KOPT-K1 (cell line): Measurements from ENCODE around the gene CDC42EP4.
"Not testable (repeated sequence)": the region's sequence is repeated elsewhere in the genome, so short reads cannot be mapped to it uniquely, and the experiment has no call there.

Source experiments
- H3K27ac ChIP-seq: fragments of 200-600 bp; sonication (generic); 2 replicates; pipeline ENCODE4 v1.5.1; 2016; ENCODE audit warnings: antibody characterized with exemption, mild to moderate bottlenecking, low read depth, low read length; ENCODE audit not compliant: poor library complexity, severe bottlenecking
- H3K36me3 ChIP-seq: fragments of 200-600 bp; sonication (generic); 2 replicates; pipeline ENCODE4 v1.5.1; 2017; ENCODE audit warnings: antibody characterized with exemption, mild to moderate bottlenecking, low read length, moderate library complexity; ENCODE audit not compliant: insufficient read depth
- H3K9me3 ChIP-seq: fragments of 200-600 bp; sonication (generic); 2 replicates; pipeline ENCODE4 v1.5.1; 2017; ENCODE audit warnings: antibody characterized with exemption, low read length, mild to moderate bottlenecking; ENCODE audit not compliant: insufficient read depth, poor library complexity, severe bottlenecking

Gene CDC42EP4

GRCh38 chr17:73268582-73269328 lies 43.0 kb downstream of the CDC42EP4 start:
- H3K27ac ChIP-seq = no peak overlapping the region
- no peaks in the 10 kb centered on the region for H3K36me3 ChIP-seq
- H3K9me3 ChIP-seq = peaks cover 3% of the 10 kb centered on the region

GRCh38 chr17:73267648-73268537 lies 43.9 kb downstream of the CDC42EP4 start:
- peaks cover 3% of the 10 kb centered on the region for H3K9me3 ChIP-seq
- H3K27ac ChIP-seq = no peak overlapping the region
- H3K36me3 ChIP-seq = no peaks in the 10 kb centered on the region

- Histone ChIP-seq H3K36me3 (no peaks in the 10 kb centered on the region), H3K27ac (no peak overlapping the region), H3K9me3 (peaks cover 3% of the 10 kb centered on the region)
Measured at GRCh38 chr17:73266796-73267195, 45.0 kb downstream of the CDC42EP4 start.

GRCh38 chr17:73265646-73266640 lies 45.9 kb downstream of the CDC42EP4 start:
- H3K36me3 ChIP-seq = no peaks in the 10 kb centered on the region
- H3K27ac ChIP-seq = no peak overlapping the region

GRCh38 chr17:73264448-73264847 lies 47.4 kb downstream of the CDC42EP4 start:
- H3K9me3 ChIP-seq, H3K27ac ChIP-seq, H3K36me3 ChIP-seq: not testable (repeated sequence)

More at GRCh38 chr17:73265646-73266640, 45.9 kb downstream of the CDC42EP4 start:
- H3K9me3 ChIP-seq = peaks cover 3% of the 10 kb centered on the region

GRCh38 chr17:73262676-73263642 lies 48.8 kb downstream of the CDC42EP4 start:
- H3K9me3 ChIP-seq = no peaks in the 10 kb centered on the region
- no peak overlapping the region for H3K27ac ChIP-seq
- no peaks in the 10 kb centered on the region for H3K36me3 ChIP-seq

- Histone ChIP-seq H3K27ac (no peak overlapping the region), H3K36me3 (no peaks in the 10 kb centered on the region), H3K9me3 (no peaks in the 10 kb centered on the region)
Measured at GRCh38 chr17:73261952-73262675, 49.7 kb downstream of the CDC42EP4 start.

- Histone ChIP-seq H3K36me3 (no peaks in the 10 kb centered on the region), H3K9me3 (no peaks in the 10 kb centered on the region), H3K27ac (no peak within 1 kb of the TSS)
Measured at GRCh38 chr17:73261617-73261951, 50.2 kb downstream of the CDC42EP4 start, which contains the start of gene CPSF4L. Gene CPSF4L (minus strand): TSS chr17:73261880. CDS start chr17:73261818, 62 bp downstream.

GRCh38 chr17:73257516-73257915 lies 54.3 kb downstream of the CDC42EP4 start:
- no peaks in the 10 kb centered on the region for H3K9me3 ChIP-seq
- H3K36me3 ChIP-seq = no peaks in the 10 kb centered on the region
- no peak overlapping the region for H3K27ac ChIP-seq

- Histone ChIP-seq H3K9me3 (no peaks in the 10 kb centered on the region), H3K36me3 (no peaks in the 10 kb centered on the region), H3K27ac (no peak overlapping the region)
Measured at GRCh38 chr17:73256220-73256619, 55.6 kb downstream of the CDC42EP4 start.

- H3K36me3 ChIP-seq = no peaks in the 10 kb centered on the region
- H3K27ac ChIP-seq = no peak overlapping the region
- H3K9me3 ChIP-seq = no peaks in the 10 kb centered on the region
Measured at GRCh38 chr17:73255671-73256181, 56.1 kb downstream of the CDC42EP4 start.

GRCh38 chr17:73251871-73252270 lies 59.9 kb downstream of the CDC42EP4 start:
- Histone ChIP-seq H3K27ac (no peak overlapping the region), H3K9me3 (no peaks in the 10 kb centered on the region), H3K36me3 (peaks cover 30% of the 10 kb centered on the region)
